ENCODE measurements around the gene CDC42BPG.

The CDC42BPG gene

DNA sequence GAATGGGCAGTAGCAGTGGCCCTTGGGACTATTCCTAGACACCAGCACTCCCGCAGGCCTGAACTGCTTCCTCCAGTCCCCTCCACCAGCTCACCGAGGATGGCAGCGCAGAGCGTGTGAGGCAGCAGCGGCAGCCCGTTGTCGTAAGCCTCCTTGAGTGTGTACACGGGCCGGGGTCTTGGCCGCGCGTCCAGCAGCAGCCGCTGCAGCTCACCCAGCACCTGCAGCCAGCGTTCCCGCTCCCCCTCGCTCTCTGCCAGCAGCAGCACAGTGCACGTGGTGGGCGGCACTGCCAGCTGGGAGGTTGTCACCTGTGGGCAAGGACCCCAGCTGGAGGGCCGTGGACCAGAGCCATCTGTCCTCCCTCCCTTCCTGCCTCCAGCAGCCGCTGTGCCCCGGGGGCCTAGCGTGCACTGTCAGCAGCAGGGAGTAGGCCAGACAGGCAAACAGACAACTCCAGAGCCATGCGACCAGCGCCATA is 13.0 kb downstream of the CDC42BPG start:
- DNase-seq (ENCODE audit: low read depth), result no peak
- TF ChIP-seq, protein P1, sequence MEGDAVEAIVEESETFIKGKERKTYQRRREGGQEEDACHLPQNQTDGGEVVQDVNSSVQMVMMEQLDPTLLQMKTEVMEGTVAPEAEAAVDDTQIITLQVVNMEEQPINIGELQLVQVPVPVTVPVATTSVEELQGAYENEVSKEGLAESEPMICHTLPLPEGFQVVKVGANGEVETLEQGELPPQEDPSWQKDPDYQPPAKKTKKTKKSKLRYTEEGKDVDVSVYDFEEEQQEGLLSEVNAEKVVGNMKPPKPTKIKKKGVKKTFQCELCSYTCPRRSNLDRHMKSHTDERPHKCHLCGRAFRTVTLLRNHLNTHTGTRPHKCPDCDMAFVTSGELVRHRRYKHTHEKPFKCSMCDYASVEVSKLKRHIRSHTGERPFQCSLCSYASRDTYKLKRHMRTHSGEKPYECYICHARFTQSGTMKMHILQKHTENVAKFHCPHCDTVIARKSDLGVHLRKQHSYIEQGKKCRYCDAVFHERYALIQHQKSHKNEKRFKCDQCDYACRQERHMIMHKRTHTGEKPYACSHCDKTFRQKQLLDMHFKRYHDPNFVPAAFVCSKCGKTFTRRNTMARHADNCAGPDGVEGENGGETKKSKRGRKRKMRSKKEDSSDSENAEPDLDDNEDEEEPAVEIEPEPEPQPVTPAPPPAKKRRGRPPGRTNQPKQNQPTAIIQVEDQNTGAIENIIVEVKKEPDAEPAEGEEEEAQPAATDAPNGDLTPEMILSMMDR (conservative IDR thresholded peaks at IDR 0.05; ENCODE audit: low read depth, low read length), result no peak

DNA sequence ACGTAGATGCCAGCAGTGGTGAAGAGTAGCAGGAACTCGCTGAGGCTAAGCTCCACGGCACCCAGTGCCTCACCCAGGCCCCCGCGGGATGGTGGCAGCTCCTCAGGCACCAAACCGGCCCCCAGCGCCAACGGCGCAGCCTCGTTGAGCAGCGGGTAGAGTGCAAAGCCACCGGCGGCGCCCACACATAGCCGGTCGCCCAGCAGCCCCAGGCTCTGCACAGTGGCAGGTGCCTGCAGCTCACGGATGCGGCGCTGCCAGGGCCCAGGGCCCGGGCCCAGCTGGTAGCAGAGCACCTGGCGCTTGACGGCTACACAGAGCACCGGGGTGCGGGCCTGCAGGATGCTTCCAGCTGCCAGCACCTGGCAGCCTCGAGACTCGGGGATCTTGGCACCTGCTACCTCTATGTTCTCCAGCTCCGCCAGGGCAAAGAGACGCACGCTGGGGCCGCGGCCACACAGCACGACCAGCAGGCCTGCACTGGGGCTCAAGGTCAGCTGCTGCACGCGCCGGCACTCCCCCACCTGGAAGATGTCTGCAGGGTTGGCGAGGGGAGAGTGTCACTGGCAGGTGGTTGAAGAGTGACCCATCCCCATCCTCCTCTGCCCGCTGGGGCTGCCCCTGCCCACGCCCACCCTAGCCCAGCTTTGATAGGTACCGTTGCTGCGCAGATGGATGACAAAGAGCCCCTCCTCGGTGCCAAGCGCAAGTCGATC is 14.8 kb downstream of the CDC42BPG start:
- DNase-seq (ENCODE audit: low read depth), result no peak
- no peak overlapping the region for H3K4me3 ChIP-seq (ENCODE audit: low read depth, low read length)
- TF ChIP-seq, protein P1 (conservative IDR thresholded peaks at IDR 0.05; ENCODE audit: low read depth, low read length), result no peak

More for the DNA sequence above, 13.0 kb downstream of the CDC42BPG start:
- no peak overlapping the region for H3K4me3 ChIP-seq (ENCODE audit: low read depth, low read length)

DNA sequence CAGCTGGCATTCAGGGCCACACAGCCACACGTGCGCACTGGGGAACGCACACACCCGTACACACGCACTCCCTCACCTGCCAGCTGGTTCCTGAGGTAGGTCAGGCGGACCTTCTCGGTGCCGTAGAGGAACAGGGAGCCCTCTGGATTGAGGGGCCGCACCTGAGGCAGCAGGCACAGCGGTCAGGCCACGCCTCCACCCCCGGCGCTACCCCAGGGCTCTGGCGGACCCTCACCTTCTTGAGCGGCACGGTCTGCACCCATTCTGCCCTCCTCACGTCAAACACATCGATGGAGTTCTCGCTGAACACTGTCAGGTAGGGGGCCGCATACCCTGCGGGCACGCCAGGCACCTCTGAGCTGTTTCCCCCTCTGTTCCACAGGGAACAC is 17.0 kb downstream of the CDC42BPG start:
- no peak for DNase-seq (ENCODE audit: low read depth)
- no peak overlapping the region for H3K4me3 ChIP-seq (ENCODE audit: low read depth, low read length)
- TF ChIP-seq, protein P1 (conservative IDR thresholded peaks at IDR 0.05; ENCODE audit: low read depth, low read length), result no peak

DNA sequence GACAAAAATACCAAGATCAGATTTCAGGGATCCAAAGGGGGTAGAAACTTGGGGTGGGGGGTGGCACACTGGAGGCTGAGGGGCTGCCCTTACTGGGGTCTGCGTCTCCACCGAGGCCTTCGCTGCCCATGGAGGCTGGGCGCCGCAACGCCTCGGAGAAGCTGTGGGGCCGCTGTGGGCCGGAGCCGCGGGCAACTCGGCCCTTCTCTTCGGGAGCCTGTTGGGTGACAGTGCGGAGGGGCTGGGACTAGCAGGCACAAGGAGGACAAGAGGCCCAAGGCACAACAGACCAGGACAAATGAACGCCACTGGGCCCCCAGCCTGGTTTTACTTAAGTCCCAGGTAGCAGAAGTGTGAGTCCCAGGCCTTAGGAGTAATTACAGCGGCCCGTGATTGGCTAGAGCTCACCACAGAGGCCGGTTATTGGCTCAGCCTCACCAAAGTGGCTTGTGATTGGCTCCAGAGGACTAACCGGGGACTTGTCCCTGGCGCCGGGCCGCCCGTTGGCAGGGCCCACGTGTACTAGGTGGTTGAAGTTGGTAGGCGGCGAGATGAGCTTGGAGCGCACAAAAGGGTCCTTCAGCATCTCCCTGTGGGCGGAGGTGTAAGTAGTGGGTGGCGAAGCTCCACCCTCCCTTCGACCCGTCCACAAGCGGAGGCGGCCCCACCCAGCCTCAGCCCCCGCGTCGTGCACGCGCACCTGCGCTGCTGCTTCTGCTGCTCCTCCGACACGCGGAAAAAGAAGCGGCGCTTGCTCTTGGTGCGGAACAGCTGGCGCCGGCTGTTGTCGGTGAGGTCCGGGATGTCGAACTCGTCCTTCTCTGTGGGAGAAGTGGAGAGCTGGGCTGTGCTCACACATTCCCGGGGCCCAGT is 17.6 kb downstream of the CDC42BPG start:
- TF ChIP-seq, protein P1 (conservative IDR thresholded peaks at IDR 0.05; ENCODE audit: low read depth, low read length), result no peak
- no peak for DNase-seq (ENCODE audit: low read depth)
- no peak overlapping the region for H3K4me3 ChIP-seq (ENCODE audit: low read depth, low read length)

DNA sequence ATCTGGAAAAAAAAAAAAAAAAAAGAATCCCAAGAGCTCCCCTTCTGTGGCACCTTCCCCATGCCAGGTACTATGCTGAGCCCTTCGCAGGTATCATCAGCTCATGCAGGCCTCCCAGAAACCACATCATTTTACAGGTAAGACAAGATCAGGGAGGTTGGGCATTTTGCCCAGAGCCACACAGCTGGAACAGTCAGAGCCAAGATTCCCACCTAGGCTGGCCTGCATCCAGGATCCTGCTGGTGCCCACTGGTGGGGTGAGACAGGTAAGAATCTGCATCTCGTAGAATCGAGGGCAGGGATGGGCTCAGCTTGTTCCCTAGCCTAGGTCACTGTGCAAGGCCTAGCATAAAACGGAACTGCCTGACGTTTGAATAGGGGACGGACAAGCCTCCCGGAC is 18.4 kb downstream of the CDC42BPG start:
- no peak overlapping the region for H3K4me3 ChIP-seq (ENCODE audit: low read depth, low read length)
- no peak for DNase-seq (ENCODE audit: low read depth)
- TF ChIP-seq, protein P1 (conservative IDR thresholded peaks at IDR 0.05; ENCODE audit: low read depth, low read length), result no peak

DNA sequence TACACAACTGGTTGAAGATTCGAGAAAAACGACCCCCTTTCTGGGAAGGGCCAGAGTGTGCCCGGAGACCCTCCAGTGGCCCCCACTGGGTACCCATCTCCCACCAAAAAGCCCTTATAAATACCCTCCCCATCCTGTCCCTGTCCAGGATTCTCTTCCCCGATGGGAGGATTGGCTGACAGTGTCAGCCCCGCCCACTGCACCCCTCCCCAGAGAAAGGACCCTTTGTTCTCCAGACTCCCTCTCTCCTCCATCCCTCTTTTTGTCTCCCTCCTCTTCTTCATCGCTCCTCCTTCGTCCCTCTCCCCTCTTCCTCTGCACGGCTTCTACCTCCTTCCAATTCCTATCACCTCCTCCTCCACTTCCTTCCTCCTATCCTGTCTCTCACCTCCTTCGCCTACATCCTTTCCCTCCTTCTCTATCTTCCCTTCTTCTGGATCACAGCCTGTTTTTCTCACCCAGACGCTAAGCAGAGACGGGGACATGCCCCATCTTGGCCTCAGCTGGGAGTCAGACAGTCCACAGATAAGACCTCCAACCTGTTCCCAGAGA is 20.8 kb downstream of the CDC42BPG start:
- DNase-seq (ENCODE audit: low read depth), result no peak
- TF ChIP-seq, protein P1 (conservative IDR thresholded peaks at IDR 0.05; ENCODE audit: low read depth, low read length), result no peak

More for the DNA sequence above, 20.8 kb downstream of the CDC42BPG start:
- no peak overlapping the region for H3K4me3 ChIP-seq (ENCODE audit: low read depth, low read length)

All from choroid plexus epithelial cell (primary cell).